A549 (cell line): ENCODE measurements around the gene SNX30. TPM values are rescaled to one million over a fixed set of nuclear protein-coding genes. Genes with fewer than 3 reads are reported as not detected.

Experiments
- ATAC-seq, 2 experiments: fragments of 200-7000 bp in 1 of 2; fragments of >200 bp in 1 of 2; cut with Nextera tagmentation in 1 of 2; cut with Tn5 transposase in 1 of 2; 3 replicates each; pipeline versions ENCODE4 v1.8.0 to v1.9.1; 2018 to 2020; ENCODE audit warnings: mild to moderate bottlenecking in 1 of 2, moderate library complexity in 1 of 2
- CTCF ChIA-PET: fragments of 300-600 bp; sonication (Branson Sonifier 250); formaldehyde crosslinking; extraction: SDS; loops from one replicate; lab custom pipeline; 2021; ENCODE audit warnings: antibody characterized with exemption, inconsistent platforms; lab: Yijun Ruan, JAX
- POLR2A ChIA-PET: fragments of 350-600 bp; formaldehyde crosslinking; extraction: SDS; loops from one replicate; lab custom pipeline; 2021; ENCODE audit warnings: antibody characterized with exemption, inconsistent platforms; lab: Yijun Ruan, JAX
- DNase-seq, 2 experiments: peaks; one replicate each; pipeline versions ENCODE4 v3.0.0 to v3.0.0-alpha.2; 2011 to 2016; ENCODE audit warnings: low read depth in 1 of 2, low spot score in 1 of 2
- FAIRE-seq: peaks from 2 replicates; lab custom pipeline; 2011; peaks lifted over from hg19 to GRCh38; lab: Jason Lieb, UNC
- H3K27ac ChIP-seq, 2 experiments: fragments of >200 bp; sonication (Bioruptor Twin); formaldehyde crosslinking; 3 replicates each; pipeline ENCODE4 v1.5.1; 2016 to 2017
- H3K4me1 ChIP-seq: fragments of >200 bp; sonication (Bioruptor Twin); formaldehyde crosslinking; 3 replicates; pipeline ENCODE4 v1.6.1; 2016
- H3K4me2 ChIP-seq: fragments of >200 bp; sonication (Bioruptor Twin); formaldehyde crosslinking; 3 replicates; pipeline ENCODE4 v1.6.1; 2016
- H3K4me3 ChIP-seq: fragments of >200 bp; sonication (Bioruptor Twin); formaldehyde crosslinking; 3 replicates; pipeline ENCODE4 v1.5.1; 2016
- H3K9me3 ChIP-seq: fragments of >200 bp; sonication (Bioruptor Twin); formaldehyde crosslinking; 3 replicates; pipeline ENCODE4 v1.6.1; 2016
- BHLHE40 ChIP-seq: IDR thresholded peaks from 2 replicates; pipeline ENCODE4 v1.6.1; 2012; ENCODE audit warnings: low read depth, low read length, inconsistent platforms
- CEBPB ChIP-seq, 2 experiments: fragments of >200 bp in 1 of 2; sonication (Bioruptor Twin) in 1 of 2; formaldehyde crosslinking in 1 of 2; IDR thresholded peaks; 2 replicates each; pipeline ENCODE4 v1.6.1; 2012 to 2016
- CHD2 ChIP-seq: fragments of 150-350 bp; IDR thresholded peaks from 2 replicates; pipeline ENCODE4 v1.6.1; 2014; ENCODE audit warnings: low read length; ENCODE audit not compliant: partially characterized antibody
- CHD4 ChIP-seq: fragments of 200-600 bp; sonication (generic); IDR thresholded peaks from 2 replicates; pipeline ENCODE4 v1.6.1; 2016; ENCODE audit warnings: antibody characterized with exemption, mild to moderate bottlenecking, borderline replicate concordance
- E2F6 ChIP-seq: IDR thresholded peaks from 2 replicates; pipeline ENCODE4 v1.6.1; 2012; ENCODE audit warnings: low read depth, borderline replicate concordance
- EP300 ChIP-seq, 2 experiments: fragments of >200 bp; sonication (Bioruptor Twin); formaldehyde crosslinking; IDR thresholded peaks; 2 replicates in 1 of 2; 3 replicates in 1 of 2; pipeline ENCODE4 v1.6.1; 2016 to 2017
- ESRRA ChIP-seq: fragments of 150-350 bp; IDR thresholded peaks from 2 replicates; pipeline ENCODE4 v1.6.1; 2014; ENCODE audit warnings: mild to moderate bottlenecking, low read length, borderline replicate concordance
- FOSB ChIP-seq: fragments of 250-450 bp; sonication (Bioruptor Pico); IDR thresholded peaks from 2 replicates; pipeline ENCODE4 v1.5.0; 2020; ENCODE audit warnings: mild to moderate bottlenecking, moderate library complexity
- GATA3 ChIP-seq: IDR thresholded peaks from 2 replicates; pipeline ENCODE4 v1.6.1; 2012; ENCODE audit warnings: borderline replicate concordance
- HDAC2 ChIP-seq: fragments of 200-600 bp; sonication (generic); IDR thresholded peaks from 2 replicates; pipeline ENCODE4 v1.6.1; 2016
- HEYL ChIP-seq: fragments of 250-450 bp; sonication (Bioruptor Pico); IDR thresholded peaks from 2 replicates; pipeline ENCODE4 v1.8.0; 2021; ENCODE audit warnings: mild to moderate bottlenecking, moderate library complexity
- HOXB5 ChIP-seq: fragments of 250-450 bp; sonication (Bioruptor Pico); IDR thresholded peaks from 2 replicates; pipeline ENCODE4 v1.5.0; 2020; ENCODE audit warnings: mild to moderate bottlenecking, moderate library complexity
- JUN ChIP-seq, 2 experiments: fragments of >200 bp; sonication (Bioruptor Twin); formaldehyde crosslinking; IDR thresholded peaks; 2 replicates in 1 of 2; 3 replicates in 1 of 2; pipeline ENCODE4 v1.6.1; 2016 to 2017
- KDM1A ChIP-seq: fragments of 200-600 bp; sonication (generic); IDR thresholded peaks from 2 replicates; pipeline ENCODE4 v1.6.1; 2016; ENCODE audit warnings: low read depth, mild to moderate bottlenecking
- KDM5A ChIP-seq: fragments of 200-600 bp; sonication (generic); IDR thresholded peaks from 2 replicates; pipeline ENCODE4 v1.6.1; 2016; ENCODE audit warnings: antibody characterized with exemption, mild to moderate bottlenecking
- MAFK ChIP-seq: fragments of 450-650 bp; IDR thresholded peaks from 2 replicates; pipeline ENCODE4 v1.6.1; 2014; ENCODE audit not compliant: partially characterized antibody
- MAX ChIP-seq: IDR thresholded peaks from 2 replicates; pipeline ENCODE4 v1.6.1; 2012
- MAZ ChIP-seq: fragments of 150-350 bp; IDR thresholded peaks from 2 replicates; pipeline ENCODE4 v1.6.1; 2014; ENCODE audit warnings: antibody characterized with exemption, low read depth, low read length, borderline replicate concordance
- NFE2L2 ChIP-seq: fragments of 150-350 bp; conservative IDR thresholded peaks from 2 replicates; pipeline ENCODE4 v1.6.1; 2014; ENCODE audit warnings: low read length
- NPAS2 ChIP-seq: fragments of 250-450 bp; sonication (Bioruptor Pico); IDR thresholded peaks from 2 replicates; pipeline ENCODE4 v1.8.0; 2022; ENCODE audit warnings: mild to moderate bottlenecking, moderate library complexity, borderline replicate concordance
- PBX3 ChIP-seq: IDR thresholded peaks from 2 replicates; pipeline ENCODE4 v1.6.1; 2012
- PHF8 ChIP-seq: fragments of 200-600 bp; sonication (generic); IDR thresholded peaks from 2 replicates; pipeline ENCODE4 v1.6.1; 2016; ENCODE audit warnings: low read depth, mild to moderate bottlenecking, antibody characterized with exemption, moderate library complexity, borderline replicate concordance
- POLR2A ChIP-seq: IDR thresholded peaks from 2 replicates; pipeline ENCODE4 v1.6.1; 2012; ENCODE audit warnings: mild to moderate bottlenecking, low read length
- RAD21 ChIP-seq, 2 experiments: fragments of >200 bp in 1 of 2; sonication (Bioruptor Twin) in 1 of 2; formaldehyde crosslinking in 1 of 2; IDR thresholded peaks in 1 of 2; conservative IDR thresholded peaks in 1 of 2; 2 replicates in 1 of 2; 3 replicates in 1 of 2; pipeline ENCODE4 v1.6.1; 2012 to 2018; ENCODE audit warnings: inconsistent platforms in 1 of 2
- RCOR1 ChIP-seq: fragments of 150-350 bp; IDR thresholded peaks from 2 replicates; pipeline ENCODE4 v1.6.1; 2014; ENCODE audit warnings: antibody characterized with exemption, low read length, low read depth
- RFX5 ChIP-seq: fragments of 450-650 bp; IDR thresholded peaks from 2 replicates; pipeline ENCODE4 v1.7.1; 2014; ENCODE audit warnings: antibody characterized with exemption, mild to moderate bottlenecking, moderate library complexity
- RNF2 ChIP-seq: fragments of 200-600 bp; sonication (generic); IDR thresholded peaks from 2 replicates; pipeline ENCODE4 v1.6.1; 2016; ENCODE audit warnings: low read depth, mild to moderate bottlenecking, antibody characterized with exemption, moderate library complexity, borderline replicate concordance
- SMC3 ChIP-seq: fragments of >200 bp; sonication (Bioruptor Twin); formaldehyde crosslinking; IDR thresholded peaks from 3 replicates; pipeline ENCODE4 v1.6.1; 2018; ENCODE audit warnings: inconsistent platforms
- TFCP2L1 ChIP-seq: fragments of 250-450 bp; sonication (Bioruptor Pico); IDR thresholded peaks from 2 replicates; pipeline ENCODE4 v1.5.0; 2021; ENCODE audit warnings: mild to moderate bottlenecking
- USF2 ChIP-seq: fragments of 450-650 bp; IDR thresholded peaks from 2 replicates; pipeline ENCODE4 v1.6.1; 2014; ENCODE audit warnings: antibody characterized with exemption
- ZC3H11A ChIP-seq: fragments of 450-650 bp; IDR thresholded peaks from 2 replicates; pipeline ENCODE4 v1.6.1; 2014; ENCODE audit warnings: antibody characterized with exemption, mild to moderate bottlenecking
- ZFP36 ChIP-seq: fragments of 450-650 bp; IDR thresholded peaks from 2 replicates; pipeline ENCODE4 v1.6.1; 2014; ENCODE audit warnings: borderline replicate concordance; ENCODE audit not compliant: partially characterized antibody
- ZNF302 ChIP-seq: fragments of 250-450 bp; sonication (Bioruptor Pico); IDR thresholded peaks from 2 replicates; pipeline ENCODE4 v1.9.0; 2021; ENCODE audit warnings: inconsistent platforms, mild to moderate bottlenecking, moderate library complexity
- WGBS: methylation state at CpG from one replicate; pipeline ENCODE4 v1.1.6; 2017; ENCODE audit errors: missing lambda C conversion rate; 5-methylcytosine and 5-hydroxymethylcytosine counted together
- polyA plus RNA-seq, 4 experiments: library from polyadenylated mRNA; depleted of rRNA in 3 of 4; stranded (reverse); fragments of >200 nt; fragmentation: RNase III in 1 of 4; extraction: RNeasy Plus Mini Kit Qiagen cat#74134 plus additional on column Dnase treatment in 1 of 4; gene quantifications; 2 replicates in 3 of 4; 3 replicates in 1 of 4; pipeline ENCODE4 v1.2.3, GENCODE V29; 2011 to 2017

The SNX30 gene
- polyA plus RNA-seq, 2 of the 4 experiments (the other 2 are of a cell fraction), result 3.1 to 3.6 TPM

GRCh38 chr9:112810696-112811490 lies 60.3 kb downstream of the SNX30 start:
- ATAC-seq, result no peak

GRCh38 chr9:112811518-112811917 lies 61.0 kb downstream of the SNX30 start:
- no peak for TF ChIP-seq MAX
- no peak for TF ChIP-seq RNF2
- no peak for TF ChIP-seq MAFK
- TF ChIP-seq ZNF302 (CRISPR knock-in tag), result no peak
- no peak for TF ChIP-seq POLR2A
- no peak for TF ChIP-seq HDAC2
- no peak for TF ChIP-seq KDM5A
- TF ChIP-seq HEYL (CRISPR knock-in tag), result no peak
- no peak for TF ChIP-seq KDM1A
- TF ChIP-seq BHLHE40, result no peak
- no peak for TF ChIP-seq RAD21 (conservative IDR thresholded peaks at IDR 0.05 in 1 of 2, IDR thresholded peaks at IDR 0.05 in 1 of 2)
- TF ChIP-seq RFX5, result no peak
- TF ChIP-seq PHF8, result no peak
- TF ChIP-seq CHD2, result no peak
- no peak for TF ChIP-seq ZFP36
- no peak for TF ChIP-seq TFCP2L1 (CRISPR knock-in tag)
- TF ChIP-seq JUN (IDR thresholded peaks at IDR 0.05), result no peak
- no peak for TF ChIP-seq HOXB5 (CRISPR knock-in tag)
- TF ChIP-seq CHD4, result no peak
- no peak for TF ChIP-seq ESRRA
- WGBS, result 81% methylated on average over 6 of the region's 6 CpGs
- no peak overlapping the region for H3K4me2 ChIP-seq
- FAIRE-seq (no peak), DNase-seq (no peak), ATAC-seq (no peak)
- H3K9me3 ChIP-seq, result no peaks in the 10 kb centered on the region
- no peak overlapping the region for H3K27ac ChIP-seq
- no peak overlapping the region for H3K4me3 ChIP-seq
- no peaks in the 10 kb centered on the region for H3K4me1 ChIP-seq
- CTCF ChIA-PET, result interaction anchor here (2.0 to 2.1 kb wide), 2 partner anchors 8 to 12 kb away, joined by 6 to 11 read pairs; no protein-coding TSS in a partner anchor
- POLR2A ChIA-PET, result no interaction called here

More at GRCh38 chr9:112810696-112811490, 60.3 kb downstream of the SNX30 start:
- H3K4me1 ChIP-seq, result no peaks in the 10 kb centered on the region
- ChIA-PET POLR2A (no interaction called here), CTCF (interaction anchor here (2.0 to 2.1 kb wide), 2 partner anchors 9 to 13 kb away, joined by 6 to 11 read pairs; no protein-coding TSS in a partner anchor)
- no peaks in the 10 kb centered on the region for H3K9me3 ChIP-seq
- DNase-seq (no peak), FAIRE-seq (no peak)
- no peak overlapping the region for H3K27ac ChIP-seq
- 80% methylated on average over 17 of the region's 17 CpGs for whole genome bisulfite sequencing
- no peak overlapping the region for H3K4me2 ChIP-seq
- no peak overlapping the region for H3K4me3 ChIP-seq
- TF ChIP-seq USF2, result no peak
- no peak for TF ChIP-seq NPAS2 (CRISPR knock-in tag)
- TF ChIP-seq RNF2, result no peak
- TF ChIP-seq TFCP2L1 (CRISPR knock-in tag), result no peak
- no peak for TF ChIP-seq HDAC2
- TF ChIP-seq ZC3H11A, result no peak
- TF ChIP-seq SMC3, result no peak
- TF ChIP-seq HEYL (CRISPR knock-in tag), result no peak
- TF ChIP-seq, all 56 proteins: peak for 0

- no peaks in the 10 kb centered on the region for H3K9me3 ChIP-seq
- POLR2A ChIA-PET, result no interaction called here
- no peaks in the 10 kb centered on the region for H3K4me1 ChIP-seq
- no peak overlapping the region for H3K27ac ChIP-seq
- CTCF ChIA-PET, result no interaction called here
- DNase-seq (no peak), ATAC-seq (no peak)
- no peak overlapping the region for H3K4me2 ChIP-seq
- no peak overlapping the region for H3K4me3 ChIP-seq
- TF ChIP-seq MAZ (no peak), PBX3 (no peak), FOSB (CRISPR knock-in tag) (no peak), ZC3H11A (no peak), GATA3 (no peak), NFE2L2 (no peak), CEBPB (IDR thresholded peaks at IDR 0.05) (no peak), CHD2 (no peak), E2F6 (no peak), ZNF302 (CRISPR knock-in tag) (no peak), RCOR1 (no peak), EP300 (IDR thresholded peaks at IDR 0.05) (no peak)
- TF ChIP-seq, all 56 proteins: peak for 0
- 77% methylated on average over 8 of the region's 8 CpGs for WGBS
- no peak for FAIRE-seq
Measured at GRCh38 chr9:112815868-112816267, 65.3 kb downstream of the SNX30 start.
